ENCODE results near the gene COL2A1.

COL2A1 gene

GRCh38 chr12:47988073-47989022, 15.9 kb downstream of the COL2A1 start:
- peak; percentile 69 for DNase-seq

- DNase-seq, result peak; percentile 55
Measured at GRCh38 chr12:47987411-47988072, 16.7 kb downstream of the COL2A1 start.

- peak; percentile 51 for DNase-seq
Measured at GRCh38 chr12:47986832-47987231, 17.4 kb downstream of the COL2A1 start.

GRCh38 chr12:47986291-47986660, 18.0 kb downstream of the COL2A1 start:
- DNase-seq, result peak; percentile 57

GRCh38 chr12:47985596-47986290, 18.5 kb downstream of the COL2A1 start:
- DNase-seq, result peak; percentile 46

- peak; percentile 45 for DNase-seq
Measured at GRCh38 chr12:47984331-47984801, 19.9 kb downstream of the COL2A1 start.

- peak; percentile 49 for DNase-seq
Measured at GRCh38 chr12:47983541-47984115, 20.6 kb downstream of the COL2A1 start.

GRCh38 chr12:47982770-47983169, 21.5 kb downstream of the COL2A1 start:
- no peak for DNase-seq

GRCh38 chr12:47982311-47982710, 22.0 kb downstream of the COL2A1 start:
- peak; percentile 49 for DNase-seq

GRCh38 chr12:47981496-47982260, 22.6 kb downstream of the COL2A1 start:
- DNase-seq, result peak; percentile 60

GRCh38 chr12:47980779-47981495, 23.3 kb downstream of the COL2A1 start:
- DNase-seq, result peak; percentile 49

GRCh38 chr12:47980197-47980596, 24.1 kb downstream of the COL2A1 start:
- peak; percentile 56 for DNase-seq

- DNase-seq, result peak; percentile 46
Measured at GRCh38 chr12:47979686-47980085, 24.6 kb downstream of the COL2A1 start.

GRCh38 chr12:47979166-47979565, 25.1 kb downstream of the COL2A1 start:
- no peak for DNase-seq

GRCh38 chr12:47978598-47978873, 25.7 kb downstream of the COL2A1 start:
- DNase-seq, result peak; percentile 44

- no peak for DNase-seq
Measured at GRCh38 chr12:47977772-47978597, 26.3 kb downstream of the COL2A1 start.

GRCh38 chr12:47977046-47977771, 27.1 kb downstream of the COL2A1 start:
- DNase-seq, result no peak

GRCh38 chr12:47975816-47976215, 28.5 kb downstream of the COL2A1 start:
- DNase-seq, result no peak

- DNase-seq, result no peak
Measured at GRCh38 chr12:47975036-47975620, 29.1 kb downstream of the COL2A1 start.

GRCh38 chr12:47973870-47974269, 30.4 kb downstream of the COL2A1 start:
- no peak for DNase-seq
